ENCODE results near the gene CCDC28B.

GRCh38 chr1:32181563-32181962, 18.8 kb upstream of the CCDC28B start:
- TF ChIP-seq CTCF (IDR thresholded peaks at IDR 0.05 in 8 of 11, conservative IDR thresholded peaks at IDR 0.05 in 3 of 11) (no peak), POLR2A (IDR thresholded peaks at IDR 0.05) (no peak), POLR2AphosphoS5 (IDR thresholded peaks at IDR 0.05) (no peak)

Measured in spleen (tissue), 7 donors.